Thyroid gland (tissue), 4 donors: ENCODE data around the gene SPATA3.

Source experiments
- CTCF ChIP-seq, 6 experiments: fragments of 200-600 bp in 3 of 6; fragments of 450-650 bp in 3 of 6; sonication (generic) in 3 of 6; IDR thresholded peaks; one replicate each; pipeline ENCODE4 v1.5.1; 2016 to 2019; ENCODE audit warnings: antibody characterized with exemption in 6 of 6, mild to moderate bottlenecking in 2 of 6, inconsistent platforms in 1 of 6, moderate library complexity in 1 of 6
- POLR2A ChIP-seq, 2 donors: fragments of 450-650 bp; IDR thresholded peaks; one replicate each; pipeline ENCODE4 v1.6.1; 2017; ENCODE audit warnings: antibody characterized with exemption in 2 of 2, mild to moderate bottlenecking in 2 of 2, moderate library complexity in 1 of 2

GRCh38 chr2:231039821-231040364 lies 44.0 kb downstream of the SPATA3 start:
- no peak for TF ChIP-seq CTCF (IDR thresholded peaks at IDR 0.05)
- no peak for TF ChIP-seq POLR2A (IDR thresholded peaks at IDR 0.05)
